ENCODE data around the gene RAP2A. TPM values are rescaled to one million over a fixed set of nuclear protein-coding genes. Genes with fewer than 3 reads are reported as not detected.

Gene RAP2A
- 10 to 100 TPM; 19.8 to 21.5 TPM for total RNA-seq

GRCh38 chr13:97433727-97434396 is at the start of gene RAP2A:
Gene RAP2A, plus strand, starts transcription at chr13:97434169. Its CDS starts 302 bp downstream, at chr13:97434471.
- CTCF ChIA-PET: interaction anchor here (1.0 to 1.1 kb wide), 2 partner anchors 25 to 366 kb away, joined by 3 to 4 read pairs; no protein-coding TSS in a partner anchor
- H3K9me3 Mint-ChIP-seq: no peaks in the 10 kb centered on the region

GRCh38 chr13:97384371-97384770 is 49.6 kb upstream of the RAP2A start:
- Mint-ChIP-seq H3K27ac (no peak overlapping the region), H3K9me3 (no peaks in the 10 kb centered on the region), H3K4me3 (no peak overlapping the region), H3K4me1 (ENCODE audit: low read depth) (peaks cover 28% of the 10 kb centered on the region), H3K36me3 (ENCODE audit: low read depth) (peaks cover 12% of the 10 kb centered on the region), H3K27me3 (no peaks in the 10 kb centered on the region)
- CTCF ChIA-PET: no interaction called here
- intact Hi-C loops (cut with micrococcal nuclease): no loop called here
- ATAC-seq (no peak), DNase-seq (no peak)
- TF ChIP-seq, protein P1, sequence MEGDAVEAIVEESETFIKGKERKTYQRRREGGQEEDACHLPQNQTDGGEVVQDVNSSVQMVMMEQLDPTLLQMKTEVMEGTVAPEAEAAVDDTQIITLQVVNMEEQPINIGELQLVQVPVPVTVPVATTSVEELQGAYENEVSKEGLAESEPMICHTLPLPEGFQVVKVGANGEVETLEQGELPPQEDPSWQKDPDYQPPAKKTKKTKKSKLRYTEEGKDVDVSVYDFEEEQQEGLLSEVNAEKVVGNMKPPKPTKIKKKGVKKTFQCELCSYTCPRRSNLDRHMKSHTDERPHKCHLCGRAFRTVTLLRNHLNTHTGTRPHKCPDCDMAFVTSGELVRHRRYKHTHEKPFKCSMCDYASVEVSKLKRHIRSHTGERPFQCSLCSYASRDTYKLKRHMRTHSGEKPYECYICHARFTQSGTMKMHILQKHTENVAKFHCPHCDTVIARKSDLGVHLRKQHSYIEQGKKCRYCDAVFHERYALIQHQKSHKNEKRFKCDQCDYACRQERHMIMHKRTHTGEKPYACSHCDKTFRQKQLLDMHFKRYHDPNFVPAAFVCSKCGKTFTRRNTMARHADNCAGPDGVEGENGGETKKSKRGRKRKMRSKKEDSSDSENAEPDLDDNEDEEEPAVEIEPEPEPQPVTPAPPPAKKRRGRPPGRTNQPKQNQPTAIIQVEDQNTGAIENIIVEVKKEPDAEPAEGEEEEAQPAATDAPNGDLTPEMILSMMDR (IDR thresholded peaks at IDR 0.05): no peak
- POLR2A ChIA-PET: no interaction called here

More at GRCh38 chr13:97433727-97434396, at the start of gene RAP2A:
- POLR2A ChIA-PET: interaction anchor here (0.9 to 1.7 kb wide), 4 partner anchors 25 to 212 kb away, joined by 3 to 14 read pairs (median 6); partner anchors contain the start of gene MBNL2
- H3K4me3 Mint-ChIP-seq: peak within 1 kb of the TSS; percentile 97
- peak; percentile 91 for DNase-seq
- peaks cover under 1% of the 10 kb centered on the region for H3K27me3 Mint-ChIP-seq
- H3K36me3 Mint-ChIP-seq (ENCODE audit: low read depth): peaks cover 2% of the 10 kb centered on the region
- intact Hi-C loops (cut with micrococcal nuclease): loop anchor here (10.0 kb wide), 2 partner anchors 209 to 541 kb away; partner anchors contain the start of gene MBNL2
- peak within 1 kb of the TSS; percentile 97 for H3K27ac Mint-ChIP-seq
- peak; percentile 70 for ATAC-seq
- peaks cover 25% of the 10 kb centered on the region for H3K4me1 Mint-ChIP-seq (ENCODE audit: low read depth)
- TF ChIP-seq, protein P1 (IDR thresholded peaks at IDR 0.05): no peak

DNA sequence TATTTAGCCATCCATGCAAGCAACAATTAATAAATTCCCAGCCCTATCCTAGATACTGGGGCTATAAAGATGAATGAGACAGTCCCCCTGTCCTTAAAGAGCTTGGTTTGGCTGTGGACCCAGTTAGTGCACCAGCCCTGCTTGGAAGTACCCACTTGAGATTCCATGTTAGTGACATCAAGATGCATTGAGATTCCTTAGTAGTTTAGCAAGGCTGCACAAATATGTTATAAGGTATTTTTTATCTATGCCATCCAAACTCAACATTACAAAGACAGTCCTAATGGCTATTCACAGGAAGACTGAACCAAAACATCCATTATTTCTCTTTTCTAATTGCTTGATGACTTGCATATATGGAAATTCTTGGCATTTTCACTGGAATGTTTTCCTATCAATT is 48.8 kb upstream of the RAP2A start:
- ChIA-PET CTCF (interaction anchor here (1.7 kb wide), 1 partner anchor 25 kb away, joined by 6 read pairs; no protein-coding TSS in a partner anchor), POLR2A (no interaction called here)
- ATAC-seq (no peak), DNase-seq (no peak)
- no peaks in the 10 kb centered on the region for H3K27me3 Mint-ChIP-seq
- peaks cover 12% of the 10 kb centered on the region for H3K36me3 Mint-ChIP-seq (ENCODE audit: low read depth)
- H3K4me3 Mint-ChIP-seq: no peak overlapping the region
- no peak overlapping the region for H3K27ac Mint-ChIP-seq
- H3K4me1 Mint-ChIP-seq (ENCODE audit: low read depth): peaks cover 28% of the 10 kb centered on the region
- intact Hi-C loops (cut with micrococcal nuclease): no loop called here
- TF ChIP-seq, protein P1 (IDR thresholded peaks at IDR 0.05): no peak
- no peaks in the 10 kb centered on the region for H3K9me3 Mint-ChIP-seq

DNA sequence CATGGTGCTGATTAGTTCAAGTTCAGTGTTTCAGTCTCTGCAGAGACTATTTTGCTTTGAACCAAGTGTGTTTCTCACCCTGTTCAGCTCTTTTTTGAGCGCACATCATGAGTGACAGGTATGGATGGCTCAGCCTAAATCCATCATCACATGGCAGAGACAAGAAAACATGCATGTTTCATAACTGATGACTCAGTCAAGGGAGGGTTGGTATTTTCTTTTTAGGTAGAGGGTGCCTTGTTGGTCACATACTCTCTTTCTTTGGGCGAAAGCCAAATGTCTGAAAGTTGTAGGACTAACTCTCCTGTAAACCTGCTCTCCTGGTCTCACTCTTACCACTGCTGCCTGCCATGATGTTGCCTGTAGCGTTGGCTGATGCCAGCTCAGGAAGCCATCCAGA is 48.1 kb upstream of the RAP2A start:
- Mint-ChIP-seq H3K9me3 (no peaks in the 10 kb centered on the region), H3K27ac (no peak overlapping the region), H3K27me3 (no peaks in the 10 kb centered on the region), H3K4me3 (no peak overlapping the region), H3K36me3 (ENCODE audit: low read depth) (peaks cover 12% of the 10 kb centered on the region), H3K4me1 (ENCODE audit: low read depth) (peaks cover 28% of the 10 kb centered on the region)
- DNase-seq: no peak
- POLR2A ChIA-PET: no interaction called here
- TF ChIP-seq, protein P1 (IDR thresholded peaks at IDR 0.05): no peak
- CTCF ChIA-PET: interaction anchor here (1.7 kb wide), 1 partner anchor 26 kb away, joined by 6 read pairs; no protein-coding TSS in a partner anchor
- intact Hi-C loops (cut with micrococcal nuclease): no loop called here
- no peak for ATAC-seq

DNA sequence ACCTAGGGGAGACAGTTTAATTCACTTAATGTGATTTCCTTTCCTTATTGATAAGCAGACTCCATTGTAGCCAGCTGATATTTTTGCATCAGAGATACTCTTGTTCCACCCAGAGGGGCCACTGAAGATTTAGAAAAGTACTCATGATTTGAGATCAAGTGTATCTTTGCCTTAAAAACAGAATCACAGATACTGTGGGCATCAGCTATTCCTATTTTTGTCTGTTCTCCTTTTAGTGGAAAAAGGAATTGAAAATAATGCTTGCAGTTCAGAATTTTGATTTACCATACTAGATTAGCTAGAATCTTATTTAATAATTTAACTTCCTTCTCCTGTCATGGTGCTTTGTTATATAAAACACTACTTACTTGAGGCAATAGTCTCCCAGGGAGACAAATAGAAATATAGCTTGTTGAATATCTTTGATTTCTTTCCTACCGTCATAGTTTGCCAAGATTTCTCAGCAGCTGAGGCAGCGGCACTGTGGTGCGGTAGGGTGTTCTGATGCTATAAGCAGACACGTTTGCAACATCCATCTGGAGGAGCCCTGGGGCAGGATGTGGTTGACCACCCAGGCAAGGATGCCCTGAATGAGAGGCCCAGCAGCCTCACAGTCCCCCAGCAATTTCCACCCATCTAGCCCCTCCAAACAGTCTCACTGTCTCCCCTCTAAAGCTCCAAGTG is 47.0 kb upstream of the RAP2A start:
- H3K27ac Mint-ChIP-seq: peak overlapping the region; percentile 76
- CTCF ChIA-PET: interaction anchor here (1.2 to 1.4 kb wide), 2 partner anchors 10 to 277 kb away, joined by 3 to 6 read pairs; no protein-coding TSS in a partner anchor
- peaks cover 11% of the 10 kb centered on the region for H3K36me3 Mint-ChIP-seq (ENCODE audit: low read depth)

More for the DNA sequence above, 47.0 kb upstream of the RAP2A start:
- POLR2A ChIA-PET: no interaction called here
- Mint-ChIP-seq H3K27me3 (no peaks in the 10 kb centered on the region), H3K4me1 (ENCODE audit: low read depth) (peaks cover 28% of the 10 kb centered on the region), H3K9me3 (no peaks in the 10 kb centered on the region), H3K4me3 (peak overlapping the region; percentile 29)
- peak; percentile 92 for ATAC-seq
- TF ChIP-seq, protein P1 (IDR thresholded peaks at IDR 0.05): no peak
- peak; percentile 80 for DNase-seq
- intact Hi-C loops (cut with micrococcal nuclease): no loop called here

Measured in activated CD8-positive, alpha-beta T cell treated with anti-CD3 and anti-CD28 coated beads for 36 hours (primary cell).